ENCODE measurements around the gene ADM2.

Gene ADM2

DNA sequence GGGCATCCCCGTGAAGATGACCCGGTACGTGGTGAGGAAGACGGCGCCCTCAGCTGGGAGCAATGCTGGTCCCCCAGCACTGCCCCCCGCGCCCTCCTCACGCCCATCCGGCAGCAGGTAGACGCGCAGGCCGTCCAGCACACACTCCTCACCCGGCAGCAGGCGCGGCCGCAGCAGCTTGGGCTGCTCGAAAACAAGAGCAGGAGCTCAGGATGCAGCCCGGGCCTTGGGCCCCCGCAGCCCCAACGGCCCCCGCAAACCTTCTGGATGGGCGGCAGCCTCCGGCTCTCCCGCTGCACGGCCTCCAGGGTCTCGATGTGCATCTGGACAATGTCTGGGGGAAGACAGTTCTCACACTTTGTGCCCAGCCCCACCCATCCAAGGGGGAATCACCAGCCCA, 19.8 kb upstream of the ADM2 start:
- no peak for DNase-seq (ENCODE audit: low spot score)
- TF ChIP-seq, protein P1, sequence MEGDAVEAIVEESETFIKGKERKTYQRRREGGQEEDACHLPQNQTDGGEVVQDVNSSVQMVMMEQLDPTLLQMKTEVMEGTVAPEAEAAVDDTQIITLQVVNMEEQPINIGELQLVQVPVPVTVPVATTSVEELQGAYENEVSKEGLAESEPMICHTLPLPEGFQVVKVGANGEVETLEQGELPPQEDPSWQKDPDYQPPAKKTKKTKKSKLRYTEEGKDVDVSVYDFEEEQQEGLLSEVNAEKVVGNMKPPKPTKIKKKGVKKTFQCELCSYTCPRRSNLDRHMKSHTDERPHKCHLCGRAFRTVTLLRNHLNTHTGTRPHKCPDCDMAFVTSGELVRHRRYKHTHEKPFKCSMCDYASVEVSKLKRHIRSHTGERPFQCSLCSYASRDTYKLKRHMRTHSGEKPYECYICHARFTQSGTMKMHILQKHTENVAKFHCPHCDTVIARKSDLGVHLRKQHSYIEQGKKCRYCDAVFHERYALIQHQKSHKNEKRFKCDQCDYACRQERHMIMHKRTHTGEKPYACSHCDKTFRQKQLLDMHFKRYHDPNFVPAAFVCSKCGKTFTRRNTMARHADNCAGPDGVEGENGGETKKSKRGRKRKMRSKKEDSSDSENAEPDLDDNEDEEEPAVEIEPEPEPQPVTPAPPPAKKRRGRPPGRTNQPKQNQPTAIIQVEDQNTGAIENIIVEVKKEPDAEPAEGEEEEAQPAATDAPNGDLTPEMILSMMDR (IDR thresholded peaks at IDR 0.05; ENCODE audit: borderline replicate concordance, control extremely low read depth, extremely low read depth, insufficient read depth, missing control alignments): no peak
- in situ Hi-C loops (cut with MboI; ENCODE audit: low sequenced_read_pairs, unreplicated experiment): no loop called here

DNA sequence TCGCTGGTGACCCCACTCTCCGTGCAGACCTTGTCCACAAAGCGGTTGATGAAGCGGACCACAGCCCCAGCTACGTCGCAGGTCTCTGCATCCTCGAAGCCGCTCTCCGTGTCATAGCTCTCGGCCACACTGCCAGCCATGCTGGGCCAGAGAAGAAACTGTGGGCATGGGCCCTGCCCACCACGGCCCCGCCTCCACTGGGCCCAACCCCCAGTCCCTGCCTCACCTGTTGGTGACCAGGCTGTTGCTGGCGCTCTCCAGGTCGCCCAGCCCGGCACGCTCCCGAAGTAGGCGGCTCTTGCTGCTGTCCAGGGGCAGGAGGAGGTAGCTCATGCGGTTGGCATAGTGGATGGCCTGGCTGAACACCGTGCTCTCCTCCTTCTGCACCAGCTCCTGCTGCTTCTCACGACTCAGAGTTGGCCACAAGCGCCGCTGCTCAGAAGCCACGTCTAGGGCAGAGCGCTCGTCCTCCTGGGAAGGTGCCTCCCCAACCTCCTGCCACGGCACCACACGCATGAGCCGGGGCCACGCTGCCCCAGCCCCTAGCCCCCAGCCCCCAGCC, 19.3 kb upstream of the ADM2 start:
- in situ Hi-C loops (cut with MboI; ENCODE audit: low sequenced_read_pairs, unreplicated experiment): no loop called here
- TF ChIP-seq, protein P1 (IDR thresholded peaks at IDR 0.05; ENCODE audit: borderline replicate concordance, control extremely low read depth, extremely low read depth, insufficient read depth, missing control alignments): no peak
- no peak for DNase-seq (ENCODE audit: low spot score)

DNA sequence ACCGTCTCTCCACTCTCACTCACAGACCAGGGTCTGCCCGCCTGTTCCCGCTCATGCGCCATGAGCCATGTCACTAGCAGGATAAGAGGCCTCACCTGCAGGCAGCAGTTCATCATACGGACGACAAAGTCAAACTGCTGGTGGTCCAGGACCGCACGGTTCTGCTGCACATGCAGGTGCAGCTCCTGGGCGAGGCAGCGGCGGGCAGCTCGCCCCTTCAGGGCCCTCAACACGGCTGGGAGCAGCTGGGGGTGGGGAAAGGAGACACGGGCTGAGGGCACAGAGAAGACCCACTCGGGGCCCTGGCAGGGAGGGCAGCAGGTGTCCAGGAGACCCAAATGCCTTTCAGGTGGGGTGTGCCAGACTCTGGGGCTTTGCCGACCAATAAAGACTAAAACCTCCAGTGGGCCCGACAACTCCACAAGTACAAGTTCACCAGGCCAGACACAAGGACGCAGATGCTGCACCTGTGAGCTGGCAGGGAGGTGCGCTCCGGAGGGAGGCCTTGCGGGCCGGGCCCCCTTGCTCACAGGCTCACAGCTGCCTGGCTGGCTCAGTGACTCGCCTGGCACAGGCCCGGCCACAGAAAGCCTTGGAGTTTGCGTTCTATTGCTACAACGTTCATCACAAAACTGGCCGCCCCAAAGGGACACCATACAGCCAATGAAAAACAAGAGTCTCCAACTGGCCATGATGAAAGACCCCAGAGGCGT, 18.0 kb upstream of the ADM2 start:
- no peak for DNase-seq (ENCODE audit: low spot score)
- in situ Hi-C loops (cut with MboI; ENCODE audit: low sequenced_read_pairs, unreplicated experiment): no loop called here
- TF ChIP-seq, protein P1 (IDR thresholded peaks at IDR 0.05; ENCODE audit: borderline replicate concordance, control extremely low read depth, extremely low read depth, insufficient read depth, missing control alignments): no peak

DNA sequence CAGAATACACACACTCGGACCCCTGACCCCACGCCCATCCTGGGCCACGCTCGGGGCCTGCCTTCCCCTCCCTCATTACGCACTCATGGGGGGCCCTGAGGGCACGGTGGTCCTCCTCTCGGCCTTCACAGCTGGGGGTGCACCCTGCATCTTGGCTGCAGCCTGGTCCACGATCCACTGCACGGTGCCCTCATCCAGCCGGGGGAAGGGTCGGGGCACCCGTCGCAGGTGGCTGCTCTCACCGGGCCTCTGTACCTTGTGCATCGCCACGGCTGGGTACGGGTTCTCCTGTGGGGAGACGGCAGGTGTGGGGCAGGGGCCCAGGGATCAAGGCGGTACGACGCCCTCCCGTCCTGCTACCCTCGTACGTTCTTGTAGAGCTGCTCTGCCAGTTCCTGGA, 16.9 kb upstream of the ADM2 start:
- TF ChIP-seq, protein P1 (IDR thresholded peaks at IDR 0.05; ENCODE audit: borderline replicate concordance, control extremely low read depth, extremely low read depth, insufficient read depth, missing control alignments): no peak
- no peak for DNase-seq (ENCODE audit: low spot score)
- in situ Hi-C loops (cut with MboI; ENCODE audit: low sequenced_read_pairs, unreplicated experiment): no loop called here

DNA sequence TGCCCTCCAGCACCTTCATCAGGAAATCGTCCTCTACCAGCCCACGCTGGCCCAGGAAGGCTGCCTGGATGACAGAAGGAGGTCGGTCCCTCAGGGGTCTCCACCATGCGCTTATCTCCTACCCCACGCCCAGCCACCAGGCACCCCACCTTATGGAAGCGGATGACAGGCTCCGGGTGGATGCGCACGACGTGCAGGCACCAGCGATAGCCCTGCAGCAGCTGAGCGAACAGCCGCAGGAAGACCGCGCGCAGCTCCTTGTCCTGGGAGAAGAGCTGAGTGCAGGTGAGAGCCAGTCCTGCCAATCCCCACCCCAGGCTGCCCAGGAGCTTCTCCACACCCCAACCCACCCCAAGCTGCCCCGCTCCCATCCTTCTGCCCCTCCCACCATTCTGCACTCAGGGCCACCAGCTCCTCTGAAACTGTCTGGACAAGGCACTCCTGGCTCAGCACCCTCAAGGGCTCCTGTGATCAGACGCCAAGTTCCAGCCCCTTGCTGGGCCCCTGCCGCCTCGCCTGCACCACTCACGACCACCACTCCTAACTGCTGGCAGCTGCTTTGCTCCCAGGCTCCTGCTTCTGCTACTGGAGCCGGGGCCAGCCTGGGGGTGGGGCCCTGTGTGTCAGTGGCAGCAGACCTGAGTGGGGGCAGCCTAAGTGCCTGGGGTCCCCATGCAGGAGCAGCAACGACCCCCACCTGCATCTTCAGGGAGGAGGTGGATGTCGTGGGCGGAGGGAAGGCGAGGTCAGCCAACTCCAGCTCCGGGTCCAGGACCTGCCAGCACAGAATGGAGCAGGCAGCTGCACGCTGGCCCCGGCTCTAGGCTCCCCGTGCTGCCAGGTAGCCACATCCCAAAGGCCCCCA, 16.0 kb upstream of the ADM2 start:
- no peak for DNase-seq (ENCODE audit: low spot score)
- TF ChIP-seq, protein P1 (IDR thresholded peaks at IDR 0.05; ENCODE audit: borderline replicate concordance, control extremely low read depth, extremely low read depth, insufficient read depth, missing control alignments): no peak
- in situ Hi-C loops (cut with MboI; ENCODE audit: low sequenced_read_pairs, unreplicated experiment): no loop called here

DNA sequence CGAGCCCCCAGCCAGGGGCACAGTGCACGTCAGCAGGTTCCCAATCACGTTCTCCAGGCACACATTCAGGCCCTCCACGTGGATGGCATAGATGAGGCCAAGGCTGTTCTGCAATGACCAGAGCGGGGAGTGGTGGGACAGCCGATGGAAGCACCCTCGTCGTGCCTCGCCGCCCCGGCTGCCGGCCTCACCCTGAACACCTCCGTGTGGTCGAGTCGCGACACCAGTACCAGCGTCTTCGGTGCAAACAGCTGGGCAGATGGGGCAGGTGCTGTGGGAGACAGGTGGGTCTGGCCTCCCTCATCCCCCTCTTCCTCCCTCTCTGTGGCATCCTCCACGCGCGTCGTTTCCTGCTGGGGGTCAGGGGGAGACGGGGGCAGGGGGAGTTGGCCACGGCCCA, 14.0 kb upstream of the ADM2 start:
- no peak for DNase-seq (ENCODE audit: low spot score)
- TF ChIP-seq, protein P1 (IDR thresholded peaks at IDR 0.05; ENCODE audit: borderline replicate concordance, control extremely low read depth, extremely low read depth, insufficient read depth, missing control alignments): no peak
- in situ Hi-C loops (cut with MboI; ENCODE audit: low sequenced_read_pairs, unreplicated experiment): no loop called here
